HFFc6 (cell line): ENCODE measurements around the gene NBEAL2. TPM values are rescaled to one million over a fixed set of nuclear protein-coding genes. Genes with fewer than 3 reads are reported as not detected.
"Not testable (repeated sequence)": the region's sequence is repeated elsewhere in the genome, so short reads cannot be mapped to it uniquely, and the experiment has no call there.

Source experiments
- DNase-seq: peaks from one replicate; pipeline ENCODE4 v3.0.0-alpha.2; 2018
- H3K27ac Mint-ChIP-seq: 2 replicates; pipeline ENCODE4 v1.8.0; 2020; ENCODE audit warnings: mild to moderate bottlenecking, mixed read lengths
- H3K27me3 Mint-ChIP-seq: 2 replicates; pipeline ENCODE4 v1.8.0; 2021; ENCODE audit warnings: mild to moderate bottlenecking, moderate library complexity, mixed read lengths; ENCODE audit not compliant: insufficient read depth
- H3K36me3 Mint-ChIP-seq: 2 replicates; pipeline ENCODE4 v1.8.0; 2021; ENCODE audit warnings: low read depth, mixed read lengths
- H3K4me1 Mint-ChIP-seq: 2 replicates; pipeline ENCODE4 v1.8.0; 2020; ENCODE audit warnings: low read depth, mixed read lengths
- H3K4me3 Mint-ChIP-seq: 2 replicates; pipeline ENCODE4 v1.8.0; 2020; ENCODE audit warnings: mild to moderate bottlenecking, moderate library complexity, mixed read lengths
- H3K9me3 Mint-ChIP-seq: 2 replicates; pipeline ENCODE4 v1.8.0; 2020; ENCODE audit warnings: mild to moderate bottlenecking, mixed read lengths
- CTCF ChIP-seq: fragments of 200-600 bp; sonication (generic); IDR thresholded peaks from 2 replicates; pipeline ENCODE4 v1.5.0; 2021; ENCODE audit warnings: antibody characterized with exemption, mild to moderate bottlenecking
- total RNA-seq, 6 experiments: library from RNA; stranded (reverse); fragmentation: NEBNext Ultra II Directional; extraction: Animal tissue kit (Norgen Biotek cat#: 25700); gene quantifications; 2 replicates in 1 of 6; 3 replicates in 5 of 6; pipeline ENCODE4 v1.2.3, GENCODE V29; 2021

Gene NBEAL2
- total RNA-seq, 6 experiments from 2014 or later = 5.3 to 7.6 (median 5.8) TPM

GRCh38 chr3:46962427-46962826 is 17.0 kb upstream of the NBEAL2 start:
- H3K4me3 Mint-ChIP-seq = no peak overlapping the region
- no peak overlapping the region for H3K27ac Mint-ChIP-seq

GRCh38 chr3:46962990-46963389 is 16.5 kb upstream of the NBEAL2 start:
- DNase-seq = no peak
- Mint-ChIP-seq H3K4me3 (no peak overlapping the region), H3K27me3 (no peaks in the 10 kb centered on the region; the same call in 1 of the 2 replicates), H3K27ac (no peak overlapping the region; the same call in 1 of the 2 replicates), H3K4me1 (peaks cover 72% of the 10 kb centered on the region), H3K36me3 (peaks cover 7% of the 10 kb centered on the region; the same call in 1 of the 2 replicates), H3K9me3 (no peaks in the 10 kb centered on the region)
- no peak for TF ChIP-seq CTCF

More at GRCh38 chr3:46962427-46962826, 17.0 kb upstream of the NBEAL2 start:
- no peak for TF ChIP-seq CTCF
- H3K9me3 Mint-ChIP-seq = no peaks in the 10 kb centered on the region
- no peak for DNase-seq
- peaks cover 66% of the 10 kb centered on the region for H3K4me1 Mint-ChIP-seq
- H3K36me3 Mint-ChIP-seq = peaks cover 7% of the 10 kb centered on the region; the same call in 1 of the 2 replicates
- no peaks in the 10 kb centered on the region; the same call in 1 of the 2 replicates for H3K27me3 Mint-ChIP-seq

GRCh38 chr3:46964038-46964590 is 15.4 kb upstream of the NBEAL2 start:
- H3K36me3 Mint-ChIP-seq, H3K27me3 Mint-ChIP-seq, H3K9me3 Mint-ChIP-seq, H3K4me3 Mint-ChIP-seq, H3K27ac Mint-ChIP-seq, DNase-seq: not testable (repeated sequence)
- H3K4me1 Mint-ChIP-seq = peaks cover 66% of the 10 kb centered on the region

GRCh38 chr3:46965151-46965550 is 14.3 kb upstream of the NBEAL2 start:
- Mint-ChIP-seq H3K4me3 (no peak overlapping the region), H3K36me3 (peaks cover 7% of the 10 kb centered on the region; the same call in 1 of the 2 replicates), H3K27me3 (no peaks in the 10 kb centered on the region), H3K27ac (no peak overlapping the region), H3K9me3 (no peaks in the 10 kb centered on the region), H3K4me1 (peaks cover 60% of the 10 kb centered on the region)
- no peak for DNase-seq
- no peak for TF ChIP-seq CTCF

- Mint-ChIP-seq H3K27me3 (no peaks in the 10 kb centered on the region; the same call in 1 of the 2 replicates), H3K9me3 (no peaks in the 10 kb centered on the region), H3K27ac (no peak overlapping the region; the same call in 1 of the 2 replicates), H3K4me3 (no peak overlapping the region), H3K36me3 (peaks cover 7% of the 10 kb centered on the region; the same call in 1 of the 2 replicates), H3K4me1 (peaks cover 60% of the 10 kb centered on the region)
- no peak for DNase-seq
- TF ChIP-seq CTCF = no peak
Measured at GRCh38 chr3:46966811-46967210, 12.7 kb upstream of the NBEAL2 start.

- H3K36me3 Mint-ChIP-seq = peaks cover 9% of the 10 kb centered on the region; the same call in 1 of the 2 replicates
- no peak overlapping the region for H3K27ac Mint-ChIP-seq
- H3K4me3 Mint-ChIP-seq = no peak overlapping the region
- TF ChIP-seq CTCF = no peak
- DNase-seq = no peak
- H3K27me3 Mint-ChIP-seq = no peaks in the 10 kb centered on the region; the same call in 1 of the 2 replicates
- no peaks in the 10 kb centered on the region for H3K9me3 Mint-ChIP-seq
- peaks cover 64% of the 10 kb centered on the region for H3K4me1 Mint-ChIP-seq
Measured at GRCh38 chr3:46968783-46969428, 10.6 kb upstream of the NBEAL2 start.
